ENCODE measurements around the gene PKHD1.
A peak's percentile ranks its signal among the peaks of the same experiment; 100 is the strongest.
"Not testable (repeated sequence)": the region's sequence is repeated elsewhere in the genome, so short reads cannot be mapped to it uniquely, and the experiment has no call there.

Gene PKHD1

GRCh38 chr6:51986864-51987263 lies 100.5 kb downstream of the PKHD1 start:
- no peak for DNase-seq

GRCh38 chr6:51983564-51983963 lies 103.8 kb downstream of the PKHD1 start:
- no peak for DNase-seq

GRCh38 chr6:51982695-51983094 lies 104.7 kb downstream of the PKHD1 start:
- not testable (repeated sequence) for DNase-seq

- DNase-seq: no peak
Observed at GRCh38 chr6:51976374-51976773, 111.0 kb downstream of the PKHD1 start.

- DNase-seq: no peak
Observed at GRCh38 chr6:51972659-51973058, 114.8 kb downstream of the PKHD1 start.

GRCh38 chr6:51968265-51968664 lies 119.1 kb downstream of the PKHD1 start:
- no peak for DNase-seq

- no peak for DNase-seq
Observed at GRCh38 chr6:51965222-51965801, 122.1 kb downstream of the PKHD1 start.

- DNase-seq: no peak
Observed at GRCh38 chr6:51963980-51964379, 123.4 kb downstream of the PKHD1 start.

- no peak for DNase-seq
Observed at GRCh38 chr6:51962354-51962753, 125.1 kb downstream of the PKHD1 start.

GRCh38 chr6:51960419-51960818 lies 127.0 kb downstream of the PKHD1 start:
- no peak for DNase-seq

- DNase-seq: peak; percentile 61
Observed at GRCh38 chr6:51959744-51960383, 127.5 kb downstream of the PKHD1 start.

- DNase-seq: no peak
Observed at GRCh38 chr6:51954681-51955080, 132.7 kb downstream of the PKHD1 start.

GRCh38 chr6:51953246-51953645 lies 134.2 kb downstream of the PKHD1 start:
- DNase-seq: no peak

GRCh38 chr6:51951924-51952323 lies 135.5 kb downstream of the PKHD1 start:
- DNase-seq: no peak

- DNase-seq: no peak
Observed at GRCh38 chr6:51949526-51949925, 137.9 kb downstream of the PKHD1 start.

- DNase-seq: not testable (repeated sequence)
Observed at GRCh38 chr6:51939695-51940094, 147.7 kb downstream of the PKHD1 start.

- DNase-seq: no peak
Observed at GRCh38 chr6:51936531-51937290, 150.7 kb downstream of the PKHD1 start.

GRCh38 chr6:51934098-51934497 lies 153.3 kb downstream of the PKHD1 start:
- DNase-seq: peak; percentile 20

GRCh38 chr6:51932956-51933355 lies 154.5 kb downstream of the PKHD1 start:
- DNase-seq: no peak

GRCh38 chr6:51930602-51931001 lies 156.8 kb downstream of the PKHD1 start:
- DNase-seq: no peak

GRCh38 chr6:51929934-51930574 lies 157.4 kb downstream of the PKHD1 start:
- DNase-seq: no peak

- no peak for DNase-seq
Observed at GRCh38 chr6:51928320-51928719, 159.1 kb downstream of the PKHD1 start.

- no peak for DNase-seq
Observed at GRCh38 chr6:51927450-51927849, 160.0 kb downstream of the PKHD1 start.

GRCh38 chr6:51926125-51926524 lies 161.3 kb downstream of the PKHD1 start:
- DNase-seq: no peak
